GM23248 (cell line): ENCODE results near the gene RNASEL. TPM values are rescaled to one million over a fixed set of nuclear protein-coding genes. Genes with fewer than 3 reads are reported as not detected.
A peak's percentile ranks its signal among the peaks of the same experiment; 100 is the strongest.

ENCODE experiments used
- DNase-seq: peaks from one replicate; pipeline ENCODE4 v3.0.0-alpha.2; 2015
- H2AFZ ChIP-seq: fragments of 200-600 bp; sonication (generic); 2 replicates; pipeline ENCODE4 v1.6.1; 2016; ENCODE audit warnings: antibody characterized with exemption
- H3F3A ChIP-seq: fragments of 200-600 bp; sonication (generic); 2 replicates; pipeline ENCODE4 v1.6.1; 2016; ENCODE audit warnings: mild to moderate bottlenecking, antibody characterized with exemption, mixed run types; ENCODE audit not compliant: insufficient read depth
- H3K27ac ChIP-seq: fragments of 200-600 bp; sonication (generic); 2 replicates; pipeline ENCODE4 v1.5.1; 2016; ENCODE audit warnings: mild to moderate bottlenecking
- H3K27me3 ChIP-seq: fragments of 200-600 bp; sonication (generic); replicated peaks from 2 replicates; pipeline ENCODE4 v1.6.1; 2016; ENCODE audit warnings: mild to moderate bottlenecking; ENCODE audit not compliant: insufficient read depth
- H3K36me3 ChIP-seq: fragments of 200-600 bp; sonication (generic); 2 replicates; pipeline ENCODE4 v1.6.1; 2016; ENCODE audit warnings: low read depth, mild to moderate bottlenecking
- H3K4me1 ChIP-seq: fragments of 200-600 bp; sonication (generic); 2 replicates; pipeline ENCODE4 v1.6.1; 2016; ENCODE audit warnings: mild to moderate bottlenecking; ENCODE audit not compliant: insufficient read depth
- H3K4me2 ChIP-seq: fragments of 200-600 bp; sonication (generic); one replicate; pipeline ENCODE4 v1.6.1; 2016; ENCODE audit warnings: mild to moderate bottlenecking; ENCODE audit not compliant: unreplicated experiment
- H3K4me3 ChIP-seq: fragments of 200-600 bp; sonication (generic); 2 replicates; pipeline ENCODE4 v1.5.1; 2016; ENCODE audit warnings: mild to moderate bottlenecking
- H3K79me2 ChIP-seq: fragments of 200-600 bp; sonication (generic); 2 replicates; pipeline ENCODE4 v1.6.1; 2016; ENCODE audit warnings: mild to moderate bottlenecking; ENCODE audit not compliant: insufficient read depth
- H3K9ac ChIP-seq: fragments of 200-600 bp; sonication (generic); 2 replicates; pipeline ENCODE4 v1.6.1; 2016; ENCODE audit warnings: mild to moderate bottlenecking
- H3K9me2 ChIP-seq: fragments of 200-600 bp; sonication (generic); 2 replicates; pipeline ENCODE4 v1.6.1; 2016; ENCODE audit warnings: mixed run types, mild to moderate bottlenecking, moderate library complexity; ENCODE audit not compliant: insufficient read depth
- H3K9me3 ChIP-seq: fragments of 200-600 bp; sonication (generic); one replicate; pipeline ENCODE4 v1.6.1; 2017; ENCODE audit warnings: low read depth
- H4K20me1 ChIP-seq: fragments of 200-600 bp; sonication (generic); 2 replicates; pipeline ENCODE4 v1.6.0; 2016; ENCODE audit not compliant: insufficient read depth
- EZH2 ChIP-seq: fragments of 200-600 bp; sonication (generic); IDR thresholded peaks from 2 replicates; pipeline ENCODE4 v1.6.1; 2018; ENCODE audit warnings: antibody characterized with exemption, mild to moderate bottlenecking; ENCODE audit not compliant: insufficient read depth, poor library complexity, severe bottlenecking
- EZH2phosphoT487 ChIP-seq: fragments of 200-600 bp; sonication (generic); IDR thresholded peaks from 2 replicates; pipeline ENCODE4 v1.6.1; 2018; ENCODE audit warnings: antibody characterized with exemption, moderate library complexity, mild to moderate bottlenecking, low read depth; ENCODE audit not compliant: insufficient read depth
- WGBS, 2 experiments: methylation state at CpG; one replicate each; pipeline ENCODE4 v1.1.6; 2015 to 2017; ENCODE audit warnings: low lambda C conversion rate in 2 of 2, low coverage in 1 of 2; ENCODE audit errors: missing lambda C conversion rate in 2 of 2; 5-methylcytosine and 5-hydroxymethylcytosine counted together
- in situ Hi-C: fragments of 300-500 bp; cut with MboI; formaldehyde crosslinking; loops from 2 replicates; pipeline ENCODE4 v1.15.0; 2020
- polyA plus RNA-seq: library from polyadenylated mRNA; unstranded; fragments of >200 nt; fragmentation: Nextera tagmentation; extraction: Ambion mirVana; gene quantifications from 2 replicates; pipeline ENCODE4 v1.2.1, GENCODE V29; 2016
- total RNA-seq: library from RNA; depleted of rRNA; stranded (reverse); fragments of >200 nt; shearing (Covaris generic); gene quantifications from 2 replicates; pipeline ENCODE4 v1.2.3, GENCODE V29; 2014

Gene RNASEL
- total and polyA plus RNA-seq, 2 experiments from 2014 or later = 7.9 to 10.1 TPM

- Histone ChIP-seq H3K4me3 (no peak overlapping the region), H3K27me3 (no peaks in the 10 kb centered on the region), H3K27ac (no peak overlapping the region), H3K9ac (no peak overlapping the region), H3K36me3 (no peaks in the 10 kb centered on the region), H3K79me2 (no peaks in the 10 kb centered on the region), H3K9me3 (no peaks in the 10 kb centered on the region), H4K20me1 (no peaks in the 10 kb centered on the region), H3F3A (peaks cover 17% of the 10 kb centered on the region), H3K9me2 (no peaks in the 10 kb centered on the region), H3K4me1 (peaks cover 11% of the 10 kb centered on the region), H2AFZ (no peak overlapping the region), H3K4me2 (no peak overlapping the region)
- TF ChIP-seq EZH2phosphoT487 (no peak), EZH2 (no peak)
- peak; percentile 78 for DNase-seq
- in situ Hi-C loops = loop anchor here (5.0 to 10.0 kb wide), 2 partner anchors 151 to 187 kb away; no protein-coding TSS in a partner anchor
- WGBS, 2 experiments = 62 to 68% methylated on average over 4 of the region's 4 CpGs
Observed at GRCh38 chr1:182595641-182596240, 6.7 kb upstream of the RNASEL start.

- no peak overlapping the region for H2AFZ ChIP-seq
- TF ChIP-seq EZH2 (no peak), EZH2phosphoT487 (no peak)
- in situ Hi-C loops = loop anchor here (10.0 kb wide), 1 partner anchor 145 kb away; no protein-coding TSS in a partner anchor
Observed at GRCh38 chr1:182589931-182590330, 875 bp upstream of the RNASEL start.

GRCh38 chr1:182589520-182589919 is 464 bp upstream of the RNASEL start:
- TF ChIP-seq EZH2phosphoT487 (no peak), EZH2 (no peak)
- Histone ChIP-seq H3K4me3 (no peak overlapping the region), H3K79me2 (no peaks in the 10 kb centered on the region), H3K9me2 (no peaks in the 10 kb centered on the region), H3K4me1 (peaks cover 11% of the 10 kb centered on the region), H3K9ac (no peak overlapping the region), H3F3A (peaks cover 14% of the 10 kb centered on the region), H3K36me3 (no peaks in the 10 kb centered on the region), H3K4me2 (no peak overlapping the region), H3K27ac (no peak overlapping the region), H4K20me1 (no peaks in the 10 kb centered on the region), H2AFZ (peak overlapping the region; percentile 98), H3K27me3 (no peaks in the 10 kb centered on the region), H3K9me3 (no peaks in the 10 kb centered on the region)
- 94 to 97% methylated on average over 3 of the region's 3 CpGs for WGBS, 2 experiments
- in situ Hi-C loops = no loop called here
- DNase-seq = no peak

More at GRCh38 chr1:182589931-182590330, 875 bp upstream of the RNASEL start:
- H3F3A ChIP-seq = peaks cover 16% of the 10 kb centered on the region
- H3K4me1 ChIP-seq = peaks cover 13% of the 10 kb centered on the region
- H3K79me2 ChIP-seq = no peaks in the 10 kb centered on the region
- no peak overlapping the region for H3K4me3 ChIP-seq
- WGBS, 2 experiments = 81 to 85% methylated on average over 5 of the region's 5 CpGs
- H3K27me3 ChIP-seq = no peaks in the 10 kb centered on the region
- no peak overlapping the region for H3K4me2 ChIP-seq
- H3K36me3 ChIP-seq = no peaks in the 10 kb centered on the region
- H3K9me2 ChIP-seq = no peaks in the 10 kb centered on the region
- DNase-seq = no peak
- H3K9me3 ChIP-seq = no peaks in the 10 kb centered on the region
- H3K9ac ChIP-seq = no peak overlapping the region
- no peak overlapping the region for H3K27ac ChIP-seq
- H4K20me1 ChIP-seq = no peaks in the 10 kb centered on the region

GRCh38 chr1:182587666-182588499 is 1.2 kb downstream of the RNASEL start:
- TF ChIP-seq EZH2phosphoT487 (no peak), EZH2 (no peak)
- H3K4me1 ChIP-seq = peaks cover 3% of the 10 kb centered on the region; the same call in 1 of the 2 replicates
- no peak overlapping the region for H3K27ac ChIP-seq
- peak overlapping the region; percentile 87 for H3K9ac ChIP-seq
- no peaks in the 10 kb centered on the region for H3F3A ChIP-seq
- H4K20me1 ChIP-seq = no peaks in the 10 kb centered on the region
- no peaks in the 10 kb centered on the region for H3K9me3 ChIP-seq
- H3K9me2 ChIP-seq = no peaks in the 10 kb centered on the region
- H3K27me3 ChIP-seq = no peaks in the 10 kb centered on the region
- H3K79me2 ChIP-seq = no peaks in the 10 kb centered on the region
- 40 to 43% methylated on average over 4 of the region's 4 CpGs for WGBS, 2 experiments
- H3K36me3 ChIP-seq = no peaks in the 10 kb centered on the region
- in situ Hi-C loops = no loop called here
- DNase-seq = no peak
- peak overlapping the region; percentile 85 for H3K4me3 ChIP-seq
- peak overlapping the region; percentile 98 for H2AFZ ChIP-seq
- H3K4me2 ChIP-seq = peak overlapping the region; percentile 87
